WTC11 (cell line): Measurements from ENCODE around the gene HSPH1.

Experiments
- ETV6 ChIP-seq: sonication (generic); formaldehyde crosslinking; IDR thresholded peaks from 2 replicates; pipeline ENCODE4 v1.8.1; 2022; ENCODE audit warnings: mild to moderate bottlenecking, missing genetic modification reagents
- JUN ChIP-seq: sonication (generic); formaldehyde crosslinking; IDR thresholded peaks from 2 replicates; pipeline ENCODE4 v1.8.0; 2023; ENCODE audit warnings: mild to moderate bottlenecking, missing genetic modification reagents
- MXD4 ChIP-seq: fragments of 250-450 bp; sonication (Bioruptor Pico); IDR thresholded peaks from 2 replicates; pipeline ENCODE4 v1.8.0; 2021; ENCODE audit warnings: mild to moderate bottlenecking, moderate library complexity, borderline replicate concordance
- SP1 ChIP-seq: sonication (generic); formaldehyde crosslinking; conservative IDR thresholded peaks from 2 replicates; pipeline ENCODE4 v1.8.1; 2022; ENCODE audit warnings: missing genetic modification reagents
- TCF7 ChIP-seq: sonication (generic); formaldehyde crosslinking; IDR thresholded peaks from 2 replicates; pipeline ENCODE4 v1.8.0; 2022; ENCODE audit warnings: mild to moderate bottlenecking, low read depth, missing genetic modification reagents, moderate library complexity
- TEAD4 ChIP-seq: sonication (generic); formaldehyde crosslinking; IDR thresholded peaks from 2 replicates; pipeline ENCODE4 v1.8.0; 2022; ENCODE audit warnings: mild to moderate bottlenecking, missing genetic modification reagents
- ZBTB21 ChIP-seq: sonication (generic); formaldehyde crosslinking; IDR thresholded peaks from 2 replicates; pipeline ENCODE4 v1.8.1; 2023; ENCODE audit warnings: mild to moderate bottlenecking, missing genetic modification reagents, borderline replicate concordance
- TF ChIP-seq, protein P1 (sequence below): sonication (generic); formaldehyde crosslinking; IDR thresholded peaks from 2 replicates; pipeline ENCODE4 v1.8.1; 2022; ENCODE audit warnings: mild to moderate bottlenecking, moderate library complexity, missing genetic modification reagents
- TF ChIP-seq, protein P2 (sequence below): sonication (generic); formaldehyde crosslinking; IDR thresholded peaks from 2 replicates; pipeline ENCODE4 v1.8.1; 2023; ENCODE audit warnings: mild to moderate bottlenecking, missing genetic modification reagents, moderate library complexity
- TF ChIP-seq, protein P3 (sequence below): sonication (generic); formaldehyde crosslinking; IDR thresholded peaks from 2 replicates; pipeline ENCODE4 v1.8.0; 2023; ENCODE audit warnings: mild to moderate bottlenecking, missing genetic modification reagents
- TF ChIP-seq, protein P4 (sequence below): fragments of 200-600 bp; IDR thresholded peaks from 2 replicates; pipeline ENCODE4 v1.8.0; 2022; ENCODE audit warnings: antibody characterized with exemption
- TF ChIP-seq, protein P5 (sequence below): sonication (generic); formaldehyde crosslinking; IDR thresholded peaks from 2 replicates; pipeline ENCODE4 v1.8.0; 2022; ENCODE audit warnings: missing genetic modification reagents
- TF ChIP-seq, protein P6 (sequence below): sonication (generic); formaldehyde crosslinking; conservative IDR thresholded peaks from 2 replicates; pipeline ENCODE4 v1.8.1; 2023; ENCODE audit warnings: mild to moderate bottlenecking, low read depth, missing genetic modification reagents, moderate library complexity
- TF ChIP-seq, protein P7 (sequence below): sonication (generic); formaldehyde crosslinking; IDR thresholded peaks from 2 replicates; pipeline ENCODE4 v1.8.1; 2022; ENCODE audit warnings: low read depth, missing genetic modification reagents, borderline replicate concordance

DNA sequence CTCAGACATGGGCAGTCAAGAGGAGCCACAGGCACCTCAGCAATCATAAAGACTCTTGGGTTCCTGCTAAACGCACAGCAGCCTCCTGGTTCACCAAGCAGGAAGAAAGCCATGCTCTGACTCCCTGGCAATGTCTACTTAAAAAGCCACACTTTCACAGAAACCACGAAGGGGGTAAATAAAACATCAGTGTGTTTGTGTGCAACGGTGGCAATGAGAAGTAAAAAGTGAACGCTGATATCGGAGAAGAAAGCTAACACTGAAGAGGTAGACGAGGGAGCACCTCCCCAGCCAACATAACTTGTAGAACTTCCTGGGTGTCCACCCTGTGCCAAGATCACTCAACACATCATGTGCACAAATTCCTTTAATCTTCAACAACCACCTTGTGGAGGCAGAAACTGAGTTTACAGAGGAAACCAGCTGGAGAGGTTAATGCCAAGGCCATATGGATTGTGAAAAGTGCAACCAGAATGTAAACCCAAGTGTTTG lies 30.2 kb downstream of the HSPH1 start:
- TF ChIP-seq MXD4 (CRISPR knock-in tag) (no peak), SP1 (CRISPR knock-in tag) (no peak), TEAD4 (CRISPR knock-in tag) (no peak), TCF7 (CRISPR knock-in tag) (no peak), ZBTB21 (no peak), JUN (no peak), ETV6 (no peak)
- TF ChIP-seq, protein P1, sequence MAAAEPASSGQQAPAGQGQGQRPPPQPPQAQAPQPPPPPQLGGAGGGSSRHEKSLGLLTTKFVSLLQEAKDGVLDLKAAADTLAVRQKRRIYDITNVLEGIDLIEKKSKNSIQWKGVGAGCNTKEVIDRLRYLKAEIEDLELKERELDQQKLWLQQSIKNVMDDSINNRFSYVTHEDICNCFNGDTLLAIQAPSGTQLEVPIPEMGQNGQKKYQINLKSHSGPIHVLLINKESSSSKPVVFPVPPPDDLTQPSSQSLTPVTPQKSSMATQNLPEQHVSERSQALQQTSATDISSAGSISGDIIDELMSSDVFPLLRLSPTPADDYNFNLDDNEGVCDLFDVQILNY (CRISPR knock-in tag) = no peak
- TF ChIP-seq, protein P2, sequence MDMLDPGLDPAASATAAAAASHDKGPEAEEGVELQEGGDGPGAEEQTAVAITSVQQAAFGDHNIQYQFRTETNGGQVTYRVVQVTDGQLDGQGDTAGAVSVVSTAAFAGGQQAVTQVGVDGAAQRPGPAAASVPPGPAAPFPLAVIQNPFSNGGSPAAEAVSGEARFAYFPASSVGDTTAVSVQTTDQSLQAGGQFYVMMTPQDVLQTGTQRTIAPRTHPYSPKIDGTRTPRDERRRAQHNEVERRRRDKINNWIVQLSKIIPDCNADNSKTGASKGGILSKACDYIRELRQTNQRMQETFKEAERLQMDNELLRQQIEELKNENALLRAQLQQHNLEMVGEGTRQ (CRISPR knock-in tag) = no peak
- TF ChIP-seq, protein P3, sequence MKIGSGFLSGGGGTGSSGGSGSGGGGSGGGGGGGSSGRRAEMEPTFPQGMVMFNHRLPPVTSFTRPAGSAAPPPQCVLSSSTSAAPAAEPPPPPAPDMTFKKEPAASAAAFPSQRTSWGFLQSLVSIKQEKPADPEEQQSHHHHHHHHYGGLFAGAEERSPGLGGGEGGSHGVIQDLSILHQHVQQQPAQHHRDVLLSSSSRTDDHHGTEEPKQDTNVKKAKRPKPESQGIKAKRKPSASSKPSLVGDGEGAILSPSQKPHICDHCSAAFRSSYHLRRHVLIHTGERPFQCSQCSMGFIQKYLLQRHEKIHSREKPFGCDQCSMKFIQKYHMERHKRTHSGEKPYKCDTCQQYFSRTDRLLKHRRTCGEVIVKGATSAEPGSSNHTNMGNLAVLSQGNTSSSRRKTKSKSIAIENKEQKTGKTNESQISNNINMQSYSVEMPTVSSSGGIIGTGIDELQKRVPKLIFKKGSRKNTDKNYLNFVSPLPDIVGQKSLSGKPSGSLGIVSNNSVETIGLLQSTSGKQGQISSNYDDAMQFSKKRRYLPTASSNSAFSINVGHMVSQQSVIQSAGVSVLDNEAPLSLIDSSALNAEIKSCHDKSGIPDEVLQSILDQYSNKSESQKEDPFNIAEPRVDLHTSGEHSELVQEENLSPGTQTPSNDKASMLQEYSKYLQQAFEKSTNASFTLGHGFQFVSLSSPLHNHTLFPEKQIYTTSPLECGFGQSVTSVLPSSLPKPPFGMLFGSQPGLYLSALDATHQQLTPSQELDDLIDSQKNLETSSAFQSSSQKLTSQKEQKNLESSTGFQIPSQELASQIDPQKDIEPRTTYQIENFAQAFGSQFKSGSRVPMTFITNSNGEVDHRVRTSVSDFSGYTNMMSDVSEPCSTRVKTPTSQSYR (CRISPR knock-in tag) = no peak
- TF ChIP-seq, protein P4, sequence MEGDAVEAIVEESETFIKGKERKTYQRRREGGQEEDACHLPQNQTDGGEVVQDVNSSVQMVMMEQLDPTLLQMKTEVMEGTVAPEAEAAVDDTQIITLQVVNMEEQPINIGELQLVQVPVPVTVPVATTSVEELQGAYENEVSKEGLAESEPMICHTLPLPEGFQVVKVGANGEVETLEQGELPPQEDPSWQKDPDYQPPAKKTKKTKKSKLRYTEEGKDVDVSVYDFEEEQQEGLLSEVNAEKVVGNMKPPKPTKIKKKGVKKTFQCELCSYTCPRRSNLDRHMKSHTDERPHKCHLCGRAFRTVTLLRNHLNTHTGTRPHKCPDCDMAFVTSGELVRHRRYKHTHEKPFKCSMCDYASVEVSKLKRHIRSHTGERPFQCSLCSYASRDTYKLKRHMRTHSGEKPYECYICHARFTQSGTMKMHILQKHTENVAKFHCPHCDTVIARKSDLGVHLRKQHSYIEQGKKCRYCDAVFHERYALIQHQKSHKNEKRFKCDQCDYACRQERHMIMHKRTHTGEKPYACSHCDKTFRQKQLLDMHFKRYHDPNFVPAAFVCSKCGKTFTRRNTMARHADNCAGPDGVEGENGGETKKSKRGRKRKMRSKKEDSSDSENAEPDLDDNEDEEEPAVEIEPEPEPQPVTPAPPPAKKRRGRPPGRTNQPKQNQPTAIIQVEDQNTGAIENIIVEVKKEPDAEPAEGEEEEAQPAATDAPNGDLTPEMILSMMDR = no peak
- TF ChIP-seq, protein P5, sequence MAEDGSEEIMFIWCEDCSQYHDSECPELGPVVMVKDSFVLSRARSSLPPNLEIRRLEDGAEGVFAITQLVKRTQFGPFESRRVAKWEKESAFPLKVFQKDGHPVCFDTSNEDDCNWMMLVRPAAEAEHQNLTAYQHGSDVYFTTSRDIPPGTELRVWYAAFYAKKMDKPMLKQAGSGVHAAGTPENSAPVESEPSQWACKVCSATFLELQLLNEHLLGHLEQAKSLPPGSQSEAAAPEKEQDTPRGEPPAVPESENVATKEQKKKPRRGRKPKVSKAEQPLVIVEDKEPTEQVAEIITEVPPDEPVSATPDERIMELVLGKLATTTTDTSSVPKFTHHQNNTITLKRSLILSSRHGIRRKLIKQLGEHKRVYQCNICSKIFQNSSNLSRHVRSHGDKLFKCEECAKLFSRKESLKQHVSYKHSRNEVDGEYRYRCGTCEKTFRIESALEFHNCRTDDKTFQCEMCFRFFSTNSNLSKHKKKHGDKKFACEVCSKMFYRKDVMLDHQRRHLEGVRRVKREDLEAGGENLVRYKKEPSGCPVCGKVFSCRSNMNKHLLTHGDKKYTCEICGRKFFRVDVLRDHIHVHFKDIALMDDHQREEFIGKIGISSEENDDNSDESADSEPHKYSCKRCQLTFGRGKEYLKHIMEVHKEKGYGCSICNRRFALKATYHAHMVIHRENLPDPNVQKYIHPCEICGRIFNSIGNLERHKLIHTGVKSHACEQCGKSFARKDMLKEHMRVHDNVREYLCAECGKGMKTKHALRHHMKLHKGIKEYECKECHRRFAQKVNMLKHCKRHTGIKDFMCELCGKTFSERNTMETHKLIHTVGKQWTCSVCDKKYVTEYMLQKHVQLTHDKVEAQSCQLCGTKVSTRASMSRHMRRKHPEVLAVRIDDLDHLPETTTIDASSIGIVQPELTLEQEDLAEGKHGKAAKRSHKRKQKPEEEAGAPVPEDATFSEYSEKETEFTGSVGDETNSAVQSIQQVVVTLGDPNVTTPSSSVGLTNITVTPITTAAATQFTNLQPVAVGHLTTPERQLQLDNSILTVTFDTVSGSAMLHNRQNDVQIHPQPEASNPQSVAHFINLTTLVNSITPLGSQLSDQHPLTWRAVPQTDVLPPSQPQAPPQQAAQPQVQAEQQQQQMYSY = no peak
- TF ChIP-seq, protein P6, sequence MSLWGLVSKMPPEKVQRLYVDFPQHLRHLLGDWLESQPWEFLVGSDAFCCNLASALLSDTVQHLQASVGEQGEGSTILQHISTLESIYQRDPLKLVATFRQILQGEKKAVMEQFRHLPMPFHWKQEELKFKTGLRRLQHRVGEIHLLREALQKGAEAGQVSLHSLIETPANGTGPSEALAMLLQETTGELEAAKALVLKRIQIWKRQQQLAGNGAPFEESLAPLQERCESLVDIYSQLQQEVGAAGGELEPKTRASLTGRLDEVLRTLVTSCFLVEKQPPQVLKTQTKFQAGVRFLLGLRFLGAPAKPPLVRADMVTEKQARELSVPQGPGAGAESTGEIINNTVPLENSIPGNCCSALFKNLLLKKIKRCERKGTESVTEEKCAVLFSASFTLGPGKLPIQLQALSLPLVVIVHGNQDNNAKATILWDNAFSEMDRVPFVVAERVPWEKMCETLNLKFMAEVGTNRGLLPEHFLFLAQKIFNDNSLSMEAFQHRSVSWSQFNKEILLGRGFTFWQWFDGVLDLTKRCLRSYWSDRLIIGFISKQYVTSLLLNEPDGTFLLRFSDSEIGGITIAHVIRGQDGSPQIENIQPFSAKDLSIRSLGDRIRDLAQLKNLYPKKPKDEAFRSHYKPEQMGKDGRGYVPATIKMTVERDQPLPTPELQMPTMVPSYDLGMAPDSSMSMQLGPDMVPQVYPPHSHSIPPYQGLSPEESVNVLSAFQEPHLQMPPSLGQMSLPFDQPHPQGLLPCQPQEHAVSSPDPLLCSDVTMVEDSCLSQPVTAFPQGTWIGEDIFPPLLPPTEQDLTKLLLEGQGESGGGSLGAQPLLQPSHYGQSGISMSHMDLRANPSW (CRISPR knock-in tag) = no peak
- TF ChIP-seq, protein P7, sequence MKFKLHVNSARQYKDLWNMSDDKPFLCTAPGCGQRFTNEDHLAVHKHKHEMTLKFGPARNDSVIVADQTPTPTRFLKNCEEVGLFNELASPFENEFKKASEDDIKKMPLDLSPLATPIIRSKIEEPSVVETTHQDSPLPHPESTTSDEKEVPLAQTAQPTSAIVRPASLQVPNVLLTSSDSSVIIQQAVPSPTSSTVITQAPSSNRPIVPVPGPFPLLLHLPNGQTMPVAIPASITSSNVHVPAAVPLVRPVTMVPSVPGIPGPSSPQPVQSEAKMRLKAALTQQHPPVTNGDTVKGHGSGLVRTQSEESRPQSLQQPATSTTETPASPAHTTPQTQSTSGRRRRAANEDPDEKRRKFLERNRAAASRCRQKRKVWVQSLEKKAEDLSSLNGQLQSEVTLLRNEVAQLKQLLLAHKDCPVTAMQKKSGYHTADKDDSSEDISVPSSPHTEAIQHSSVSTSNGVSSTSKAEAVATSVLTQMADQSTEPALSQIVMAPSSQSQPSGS = no peak
